ENCODE measurements around the gene CTNNA3.

DNA sequence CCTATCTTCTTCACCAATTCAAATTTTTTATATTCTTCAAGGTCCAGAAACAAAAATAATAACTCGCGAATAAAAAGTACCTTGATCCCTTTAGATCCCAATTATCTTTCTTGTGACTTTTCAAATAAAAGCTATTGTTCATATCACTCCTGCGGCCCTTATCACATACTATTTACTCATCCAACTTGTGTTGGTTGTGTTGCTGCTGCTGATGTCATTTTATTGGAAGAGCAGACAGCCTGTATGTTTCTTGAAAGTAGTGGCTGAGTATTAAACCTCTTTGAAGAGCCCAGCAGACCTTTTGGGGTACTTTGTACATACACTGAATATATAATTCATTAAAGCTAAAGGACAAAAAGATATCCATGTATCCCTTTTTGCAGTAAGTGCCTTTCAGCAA lies 231.7 kb downstream of the CTNNA3 start:
- TF ChIP-seq, protein P1, sequence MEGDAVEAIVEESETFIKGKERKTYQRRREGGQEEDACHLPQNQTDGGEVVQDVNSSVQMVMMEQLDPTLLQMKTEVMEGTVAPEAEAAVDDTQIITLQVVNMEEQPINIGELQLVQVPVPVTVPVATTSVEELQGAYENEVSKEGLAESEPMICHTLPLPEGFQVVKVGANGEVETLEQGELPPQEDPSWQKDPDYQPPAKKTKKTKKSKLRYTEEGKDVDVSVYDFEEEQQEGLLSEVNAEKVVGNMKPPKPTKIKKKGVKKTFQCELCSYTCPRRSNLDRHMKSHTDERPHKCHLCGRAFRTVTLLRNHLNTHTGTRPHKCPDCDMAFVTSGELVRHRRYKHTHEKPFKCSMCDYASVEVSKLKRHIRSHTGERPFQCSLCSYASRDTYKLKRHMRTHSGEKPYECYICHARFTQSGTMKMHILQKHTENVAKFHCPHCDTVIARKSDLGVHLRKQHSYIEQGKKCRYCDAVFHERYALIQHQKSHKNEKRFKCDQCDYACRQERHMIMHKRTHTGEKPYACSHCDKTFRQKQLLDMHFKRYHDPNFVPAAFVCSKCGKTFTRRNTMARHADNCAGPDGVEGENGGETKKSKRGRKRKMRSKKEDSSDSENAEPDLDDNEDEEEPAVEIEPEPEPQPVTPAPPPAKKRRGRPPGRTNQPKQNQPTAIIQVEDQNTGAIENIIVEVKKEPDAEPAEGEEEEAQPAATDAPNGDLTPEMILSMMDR (IDR thresholded peaks at IDR 0.05), result no peak
- TF ChIP-seq POLR2A (IDR thresholded peaks at IDR 0.05), result no peak
